ENCODE measurements around the gene PYGM.

PYGM gene

DNA sequence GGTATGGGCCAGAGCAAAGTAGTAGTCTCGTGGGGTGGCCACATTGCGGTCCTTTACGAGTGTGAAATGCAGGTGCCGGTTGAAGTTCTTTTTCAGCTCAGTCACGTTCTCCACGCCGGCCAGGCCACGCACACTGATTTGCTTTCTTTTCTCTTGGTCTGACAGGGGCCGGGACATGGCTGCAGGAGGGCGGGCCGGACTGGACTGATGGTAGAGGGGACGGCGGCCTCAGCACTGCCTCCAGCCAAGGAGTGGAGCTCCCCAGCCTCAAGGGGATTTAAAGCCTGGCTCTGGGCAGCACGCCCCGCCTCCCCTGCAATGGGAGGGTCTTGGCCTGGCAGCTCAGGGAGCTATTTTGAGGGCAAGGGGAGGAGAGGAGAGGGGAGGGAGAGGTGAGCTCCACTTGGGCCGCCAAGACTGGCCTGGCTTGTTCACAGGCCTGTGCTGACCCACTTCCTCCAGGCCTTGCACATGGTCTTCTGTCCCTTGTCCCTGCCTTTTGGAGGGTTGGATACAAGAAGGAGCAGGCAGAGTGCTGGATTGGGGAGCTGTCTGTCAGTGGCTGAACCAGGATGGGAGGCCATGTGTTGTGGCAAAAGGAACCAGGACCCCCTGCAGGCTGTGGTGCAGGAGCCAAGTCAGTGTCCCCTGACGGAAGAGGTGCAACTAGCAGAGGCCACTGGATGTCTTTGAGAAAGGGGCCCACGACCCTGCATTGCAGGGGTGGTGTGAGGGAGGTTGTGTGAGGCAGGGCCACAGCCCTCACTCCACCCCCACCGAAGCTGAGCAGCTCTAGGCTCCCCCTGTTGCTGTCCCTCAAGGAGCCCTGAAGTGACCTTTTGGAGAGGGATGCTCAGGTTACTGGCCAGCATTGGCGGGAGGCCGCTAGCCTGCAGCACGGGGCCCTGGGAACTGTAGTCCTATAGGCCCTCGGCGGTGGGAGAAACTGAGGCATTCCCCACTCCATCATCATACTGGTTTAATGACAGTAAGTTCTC is at the start of gene PYGM:
Gene PYGM, minus strand, starts transcription at position 253 of the 998 bp plus-strand sequence. Its CDS starts 76 bp downstream, at position 177.
- ATAC-seq, result no peak

DNA sequence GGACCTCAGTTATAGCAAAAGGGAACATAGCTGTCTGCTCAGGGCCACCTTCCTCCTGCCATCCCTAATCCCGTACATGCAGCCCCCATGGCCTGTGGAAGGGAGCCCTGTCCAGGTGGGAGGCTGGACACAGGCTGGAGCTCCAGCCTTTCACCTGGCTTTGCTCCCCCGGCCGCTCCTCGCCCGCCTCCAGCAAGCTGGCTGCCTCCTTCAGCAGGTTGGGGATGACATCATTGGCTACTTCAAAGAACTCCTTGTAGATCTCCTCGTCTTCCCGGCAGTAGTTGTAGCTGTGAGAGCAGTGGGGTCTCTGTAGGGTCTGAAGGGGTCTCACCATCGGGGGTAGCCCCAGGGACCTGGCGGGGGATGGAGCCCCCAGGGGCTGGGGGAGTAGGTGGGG is 45.7 kb upstream of the PYGM start:
- no peak for ATAC-seq

DNA sequence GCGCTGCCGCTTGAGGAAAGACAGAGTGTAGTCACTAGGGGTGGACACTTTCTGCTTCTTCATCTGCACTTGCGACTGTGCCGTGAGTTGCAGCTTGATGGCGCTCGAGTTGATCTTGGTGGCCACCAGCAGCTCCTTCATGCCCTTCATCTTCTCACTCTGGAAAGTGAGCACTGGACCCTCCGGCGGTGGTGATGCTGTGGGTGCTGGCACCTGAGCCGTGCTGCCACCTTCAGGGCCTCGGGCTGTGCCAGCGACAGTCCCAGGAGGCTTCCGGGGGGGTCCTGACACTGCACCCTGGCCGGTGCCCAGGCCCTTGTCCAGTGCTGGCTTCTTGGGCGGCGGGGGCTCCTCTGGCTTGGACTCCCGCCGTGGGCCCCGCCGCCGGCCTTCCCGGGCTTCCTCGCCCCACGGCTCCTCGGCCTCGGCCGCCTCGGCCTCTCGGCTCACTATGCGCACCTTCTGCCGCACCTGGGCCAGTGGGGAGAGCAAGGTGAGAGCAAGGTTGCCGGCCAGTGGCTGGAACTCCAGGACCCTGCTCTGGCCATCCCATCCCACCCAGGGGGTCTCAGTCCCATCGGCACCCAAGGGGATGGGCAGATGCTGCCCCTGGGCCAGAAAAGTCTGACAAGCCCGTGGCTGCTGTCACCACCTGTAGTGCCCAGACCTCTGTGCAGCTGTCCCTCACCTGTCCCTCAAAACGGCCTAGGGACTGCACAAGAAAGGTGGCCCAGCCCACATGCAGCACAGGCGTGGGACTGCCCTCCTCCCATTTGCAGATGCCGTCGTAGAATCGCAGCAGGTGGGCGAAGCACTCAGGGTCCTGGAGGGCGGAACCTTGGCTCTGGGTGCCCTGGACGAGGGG is 44.8 kb upstream of the PYGM start:
- ATAC-seq, result no peak

DNA sequence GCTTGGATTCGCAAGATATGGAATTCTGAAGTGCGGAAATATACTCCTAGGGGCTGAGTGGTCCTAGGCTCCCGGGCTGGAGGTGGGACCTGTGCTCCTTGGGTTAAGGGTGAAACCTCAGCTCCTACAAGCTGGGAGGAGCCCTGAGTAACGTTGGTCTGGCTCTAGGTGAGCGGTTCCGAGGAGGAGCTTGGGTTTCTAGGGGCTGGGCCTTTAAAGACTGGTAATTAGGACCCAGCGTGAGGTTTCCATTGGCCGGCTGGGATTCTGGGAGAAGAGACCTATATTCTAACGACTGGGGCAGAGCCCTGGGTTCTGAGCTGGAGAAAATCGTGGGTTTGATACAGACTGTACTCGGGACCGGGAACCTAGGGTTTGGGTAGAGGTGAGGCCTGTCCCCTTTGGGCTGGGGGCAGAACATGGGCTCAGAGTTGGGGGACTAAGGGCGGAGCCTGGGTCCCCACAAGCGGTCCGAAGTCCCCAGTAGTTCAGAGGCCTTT is 44.1 kb upstream of the PYGM start:
- no peak for ATAC-seq

DNA sequence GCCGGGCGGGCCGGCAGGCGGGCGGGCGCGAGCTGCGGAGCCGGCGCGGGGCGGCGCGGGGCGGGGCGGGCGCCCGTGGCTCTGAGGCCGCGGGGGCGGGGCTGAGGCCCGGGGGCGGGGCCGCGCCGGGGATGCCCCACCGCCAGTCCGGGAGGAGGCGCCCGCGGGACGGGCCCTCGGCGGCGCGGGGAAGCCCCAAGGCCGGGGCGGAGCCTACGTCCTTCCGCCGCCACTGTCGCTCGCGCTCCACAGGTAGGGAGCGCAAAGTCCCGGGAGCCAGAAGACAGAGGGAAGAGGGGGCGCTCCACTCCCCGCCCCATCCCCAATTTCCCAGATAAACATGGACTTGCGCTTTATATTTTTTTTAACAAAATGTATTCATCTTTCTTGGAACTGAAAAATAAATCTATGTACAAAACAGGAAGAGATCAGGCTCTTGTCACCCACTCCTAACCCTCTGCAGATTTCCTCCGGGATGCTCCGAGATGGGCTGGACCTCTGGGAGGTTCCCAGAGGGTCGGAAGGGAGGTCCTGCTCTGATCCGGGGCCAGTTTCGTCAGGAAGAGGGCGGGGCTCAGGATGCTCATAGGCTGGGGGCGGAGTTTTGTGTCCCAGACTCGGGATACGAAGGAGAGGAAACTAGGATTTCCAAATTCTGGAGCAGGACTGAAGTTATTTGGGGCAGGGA is 43.5 kb upstream of the PYGM start, which contains the start of gene MAP4K2:
Gene MAP4K2, minus strand, starts transcription at position 57 of the 688 bp plus-strand sequence. CDS start 65 bp downstream, outside the sequence.
- peak; percentile 85 to 88 for ATAC-seq

DNA sequence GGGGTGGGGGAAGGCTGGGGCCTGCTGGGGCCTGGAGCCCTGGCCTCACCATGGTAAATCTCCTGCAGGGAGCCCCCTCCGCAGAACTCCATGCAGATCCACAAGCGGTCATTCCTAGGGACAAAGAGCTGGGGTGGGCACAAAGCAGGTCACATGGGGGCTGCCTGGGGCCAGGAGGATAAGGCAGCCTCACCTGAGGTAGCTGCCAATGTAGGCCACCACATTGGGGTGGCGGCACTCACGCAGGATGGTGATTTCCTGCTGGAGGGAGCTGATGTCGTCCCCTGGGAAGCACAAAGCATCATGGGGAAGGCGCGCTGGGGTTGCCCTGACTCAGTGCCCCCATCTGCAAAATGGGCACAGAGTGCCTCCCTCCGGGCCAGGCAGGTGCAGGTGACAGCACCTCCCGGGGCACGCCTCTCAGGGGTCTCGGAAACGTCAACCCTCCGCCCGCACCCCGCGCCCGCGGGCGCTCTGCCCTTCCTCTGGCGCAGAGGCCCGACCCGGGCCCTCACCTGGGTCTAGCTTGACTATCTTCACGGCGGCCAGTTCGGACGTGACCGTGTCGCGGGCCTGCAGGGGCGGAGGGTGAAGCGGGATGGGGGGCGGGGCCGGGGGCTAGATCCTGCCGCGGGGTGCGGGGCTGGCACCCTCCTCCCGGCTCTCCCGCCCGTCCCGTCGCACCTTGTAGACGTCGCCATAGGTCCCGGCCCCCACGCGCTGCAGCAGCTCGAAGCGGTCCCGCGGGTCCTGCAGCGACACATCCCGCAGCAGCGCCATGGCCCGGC is 42.8 kb upstream of the PYGM start:
- peak; percentile 40 to 47 for ATAC-seq

DNA sequence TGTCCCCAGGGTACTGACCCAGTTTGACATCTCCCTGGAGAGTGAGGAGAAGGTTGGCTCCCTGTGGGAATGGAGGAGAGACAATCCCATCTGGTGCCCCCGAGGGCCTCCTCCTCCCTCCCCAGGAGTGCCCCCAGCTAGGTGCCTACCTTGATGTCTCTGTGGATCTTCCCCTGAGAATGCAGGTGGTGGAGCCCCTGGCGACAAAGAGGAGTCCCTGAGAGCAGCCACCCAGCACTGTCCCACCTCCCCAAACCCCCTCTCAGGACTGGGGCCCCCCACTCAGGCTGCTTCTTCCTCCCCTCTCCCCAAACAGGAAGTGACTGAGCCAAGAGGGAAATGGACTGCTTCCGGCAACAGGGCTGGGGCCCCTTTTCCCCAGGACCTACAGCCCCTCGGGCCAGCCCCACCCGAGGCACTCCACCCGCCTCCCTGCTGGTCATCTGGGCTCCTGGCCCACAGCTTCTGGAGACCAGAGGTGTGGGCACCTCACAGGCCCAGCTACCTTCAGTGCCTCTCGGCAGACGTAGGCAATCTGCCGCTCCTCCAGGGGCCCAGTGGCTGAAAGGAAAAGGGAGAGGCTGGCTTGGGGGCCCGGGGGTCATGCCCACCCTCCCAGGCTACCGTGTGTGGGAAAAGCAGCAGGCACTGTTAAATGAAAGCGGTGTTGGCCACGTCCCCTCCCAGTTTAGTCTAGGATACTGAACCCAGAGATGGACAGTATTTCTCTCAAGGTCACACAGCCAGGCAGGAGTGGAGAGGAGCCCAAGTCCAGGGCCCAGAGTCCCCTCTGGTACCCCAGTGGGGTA is 42.0 kb upstream of the PYGM start:
- no peak for ATAC-seq

DNA sequence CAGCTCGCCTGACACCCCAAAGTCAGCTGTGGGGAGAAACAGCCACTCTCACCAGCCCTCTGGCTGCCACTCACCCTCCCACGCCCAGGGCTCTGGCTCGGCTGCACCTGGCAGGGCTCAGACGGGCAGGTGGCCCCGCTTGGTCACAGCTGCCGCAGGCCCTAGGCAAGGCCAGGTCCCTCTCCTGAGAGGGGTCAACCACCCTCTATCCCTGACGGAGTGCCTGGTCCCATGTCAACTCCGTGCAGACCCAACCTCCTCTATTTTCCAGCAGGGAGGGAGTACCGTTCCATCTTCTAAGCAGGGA is 41.3 kb upstream of the PYGM start:
- ATAC-seq, result no peak

DNA sequence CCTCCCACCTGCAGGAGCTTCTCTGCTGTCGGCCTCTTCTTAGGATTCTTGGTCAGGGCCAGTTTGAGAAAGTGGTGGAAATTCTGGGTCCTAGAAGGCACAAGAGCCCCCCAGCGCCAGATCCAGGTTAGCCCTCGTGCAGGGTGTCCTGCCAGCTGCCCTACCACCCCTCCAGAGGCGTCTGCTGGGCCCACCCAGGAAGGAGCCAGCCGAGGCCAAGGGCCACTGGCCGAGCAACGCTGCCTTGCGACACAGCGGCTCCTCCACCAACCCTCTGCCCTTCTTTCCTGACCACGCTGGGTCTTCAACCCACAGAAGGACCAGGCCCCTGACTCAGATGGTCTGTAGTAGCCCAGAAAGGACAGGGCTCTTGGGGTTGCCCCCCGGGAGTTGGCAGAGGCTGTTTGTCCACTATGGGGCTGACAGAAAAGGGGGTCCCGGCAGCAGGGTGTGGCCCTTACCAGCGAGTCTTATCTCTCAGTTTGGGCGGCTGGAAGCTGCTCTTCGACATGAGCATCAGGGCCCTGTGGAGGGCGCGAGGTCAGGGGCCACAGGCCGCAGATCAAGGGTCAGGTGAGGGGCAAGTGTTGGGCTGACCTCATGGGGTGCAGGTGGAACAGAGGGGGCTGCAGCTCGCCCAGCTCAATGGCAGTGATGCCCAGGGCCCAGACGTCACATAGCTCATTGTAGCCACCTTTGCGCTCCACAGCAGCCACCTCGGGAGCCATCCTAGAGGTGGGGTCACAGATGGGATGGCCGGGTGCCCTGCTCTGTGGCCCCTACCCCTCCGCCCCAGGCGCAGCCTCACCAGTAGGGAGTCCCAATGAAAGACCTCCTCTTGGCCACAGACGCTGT is 40.8 kb upstream of the PYGM start:
- ATAC-seq, result no peak

DNA sequence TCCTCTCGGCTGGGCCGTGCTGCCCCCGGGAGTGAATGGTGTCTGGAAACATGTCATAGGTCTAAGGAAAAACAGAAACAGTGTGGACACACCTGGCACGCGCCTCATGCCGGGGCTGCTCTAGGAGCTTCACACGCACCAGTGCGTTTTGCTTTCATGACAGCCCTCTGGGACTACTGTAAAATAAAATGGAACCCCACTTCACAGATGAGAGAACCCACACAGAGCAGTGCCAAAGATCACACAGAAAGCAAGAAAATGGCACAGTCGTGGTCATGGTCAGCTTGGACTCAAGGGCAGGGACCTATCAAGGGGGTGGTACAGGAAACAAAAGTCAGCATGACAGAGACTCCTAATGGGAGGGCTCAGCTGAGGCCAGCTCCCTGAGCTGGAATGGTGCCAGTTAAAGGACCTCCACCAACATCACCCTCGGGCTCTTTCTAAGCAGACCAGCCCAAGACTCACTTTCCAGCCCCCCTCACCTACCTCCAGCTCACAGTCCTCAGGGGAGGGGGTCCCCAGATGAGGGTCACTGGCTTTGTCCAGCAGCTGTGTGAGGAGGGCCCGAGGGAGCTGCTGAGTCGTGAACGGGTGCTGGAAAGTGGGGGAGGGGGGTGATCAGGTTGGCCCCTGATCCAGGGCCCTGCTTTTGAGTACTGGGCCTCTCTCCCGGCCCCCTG is 40.0 kb upstream of the PYGM start:
- ATAC-seq, result no peak

DNA sequence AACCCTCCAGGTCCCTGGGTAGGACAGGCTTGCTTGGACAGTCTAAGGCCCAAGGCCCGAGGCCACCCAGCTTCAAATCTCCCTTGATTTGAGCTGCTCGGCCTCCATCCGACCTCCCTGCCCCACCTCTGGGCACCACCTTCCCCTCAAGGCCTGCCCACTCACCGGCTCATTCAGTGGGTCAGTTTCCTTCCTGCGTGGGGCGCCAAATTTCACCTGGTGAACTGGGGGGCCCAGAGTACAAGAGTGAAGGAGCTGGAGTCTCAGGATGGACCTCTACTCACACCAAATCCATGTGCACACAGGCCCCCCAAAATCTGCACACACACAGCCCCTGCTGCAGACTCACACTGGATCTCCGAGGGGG is 39.5 kb upstream of the PYGM start:
- no peak for ATAC-seq

DNA sequence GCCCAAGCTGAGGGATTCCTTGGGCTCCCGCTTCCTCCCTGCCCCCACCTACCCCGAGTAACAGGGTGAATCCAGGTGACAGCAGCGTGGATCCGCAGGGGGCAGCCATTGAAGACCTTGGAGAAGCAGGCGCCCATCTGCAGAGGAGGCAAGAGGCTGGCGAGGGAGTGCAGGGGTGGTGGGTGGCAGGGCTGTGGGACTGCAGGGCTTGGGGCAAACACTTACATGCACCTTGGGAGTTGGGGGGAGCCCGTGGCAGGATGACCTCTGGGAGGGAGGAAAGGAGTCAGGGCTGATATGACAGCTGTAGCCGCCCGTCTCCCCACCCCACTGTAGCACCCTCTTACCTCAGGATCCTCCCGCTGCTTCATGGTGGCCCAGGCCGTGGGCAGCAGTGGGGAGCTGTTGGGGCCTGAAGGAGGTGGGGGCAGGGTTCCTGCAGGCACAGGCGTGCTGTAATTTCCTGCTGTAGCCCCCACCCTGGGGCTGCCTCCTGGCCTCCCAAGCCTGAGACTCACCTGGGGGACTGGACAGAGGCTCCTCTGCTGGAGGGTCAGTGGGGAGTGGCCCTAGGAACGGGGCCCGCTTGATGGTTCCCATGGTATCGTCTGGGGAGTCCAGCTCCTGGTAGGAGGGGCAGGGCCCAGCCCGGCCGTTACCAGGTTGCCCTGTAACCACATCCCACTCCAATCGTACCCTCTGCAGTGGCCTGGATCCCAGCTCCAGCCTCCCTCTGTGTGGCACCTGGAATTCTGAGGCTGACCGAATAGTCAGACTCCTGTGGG is 37.2 kb upstream of the PYGM start:
- no peak for ATAC-seq

DNA sequence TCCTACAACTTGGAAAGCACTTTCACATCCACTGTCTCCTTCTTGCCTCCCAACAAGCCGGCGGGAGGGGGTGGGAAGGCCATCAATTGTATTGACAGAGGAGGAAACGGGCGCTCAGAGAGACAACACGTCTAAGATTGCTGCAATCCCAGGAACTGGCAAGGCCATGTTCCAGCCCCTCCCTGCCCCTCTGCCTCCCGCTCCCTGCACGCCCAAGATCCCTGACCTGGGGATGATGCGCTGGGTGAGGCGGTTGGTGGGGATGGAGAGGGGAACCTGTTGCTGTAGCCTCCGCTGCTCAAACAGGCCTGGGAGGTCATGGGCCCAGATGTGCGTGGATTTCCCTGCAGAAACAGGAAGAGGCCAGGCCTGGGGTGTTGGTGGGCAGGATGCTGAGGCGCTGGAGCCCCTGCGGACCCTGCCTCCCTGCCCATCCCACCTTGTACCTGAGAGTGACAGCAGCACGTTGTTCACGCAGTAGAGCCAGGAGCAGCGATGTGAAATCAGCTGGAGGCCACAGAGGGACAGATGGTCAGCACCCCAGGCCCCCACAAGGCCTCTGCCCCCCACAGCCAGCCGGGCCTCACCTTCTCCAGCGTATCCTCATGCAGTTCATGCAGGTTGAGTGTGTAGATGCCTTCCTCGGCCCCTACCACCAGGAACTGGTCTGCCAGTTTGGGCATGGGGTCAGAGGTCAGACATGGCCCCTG is 36.4 kb upstream of the PYGM start:
- no peak for ATAC-seq

DNA sequence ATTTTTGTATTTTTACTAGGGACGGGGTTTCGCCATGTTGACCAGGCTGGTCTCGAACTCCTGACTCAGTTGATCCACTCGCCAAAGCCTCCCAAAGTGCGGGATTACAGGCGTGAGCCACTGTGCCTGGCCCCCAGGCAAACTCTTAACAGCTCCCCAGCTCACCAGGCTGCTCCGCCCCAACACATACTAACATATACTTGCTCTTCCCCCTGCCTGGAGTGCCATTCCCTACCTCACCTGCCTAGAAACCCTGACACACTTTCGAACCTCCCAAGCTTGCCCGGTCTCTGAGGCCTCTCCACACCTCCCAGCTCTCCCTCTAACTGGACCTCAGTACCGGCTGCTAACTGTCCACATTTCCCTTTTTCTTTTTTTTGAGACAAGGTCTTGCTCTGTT is 34.8 kb upstream of the PYGM start:
- no peak for ATAC-seq

DNA sequence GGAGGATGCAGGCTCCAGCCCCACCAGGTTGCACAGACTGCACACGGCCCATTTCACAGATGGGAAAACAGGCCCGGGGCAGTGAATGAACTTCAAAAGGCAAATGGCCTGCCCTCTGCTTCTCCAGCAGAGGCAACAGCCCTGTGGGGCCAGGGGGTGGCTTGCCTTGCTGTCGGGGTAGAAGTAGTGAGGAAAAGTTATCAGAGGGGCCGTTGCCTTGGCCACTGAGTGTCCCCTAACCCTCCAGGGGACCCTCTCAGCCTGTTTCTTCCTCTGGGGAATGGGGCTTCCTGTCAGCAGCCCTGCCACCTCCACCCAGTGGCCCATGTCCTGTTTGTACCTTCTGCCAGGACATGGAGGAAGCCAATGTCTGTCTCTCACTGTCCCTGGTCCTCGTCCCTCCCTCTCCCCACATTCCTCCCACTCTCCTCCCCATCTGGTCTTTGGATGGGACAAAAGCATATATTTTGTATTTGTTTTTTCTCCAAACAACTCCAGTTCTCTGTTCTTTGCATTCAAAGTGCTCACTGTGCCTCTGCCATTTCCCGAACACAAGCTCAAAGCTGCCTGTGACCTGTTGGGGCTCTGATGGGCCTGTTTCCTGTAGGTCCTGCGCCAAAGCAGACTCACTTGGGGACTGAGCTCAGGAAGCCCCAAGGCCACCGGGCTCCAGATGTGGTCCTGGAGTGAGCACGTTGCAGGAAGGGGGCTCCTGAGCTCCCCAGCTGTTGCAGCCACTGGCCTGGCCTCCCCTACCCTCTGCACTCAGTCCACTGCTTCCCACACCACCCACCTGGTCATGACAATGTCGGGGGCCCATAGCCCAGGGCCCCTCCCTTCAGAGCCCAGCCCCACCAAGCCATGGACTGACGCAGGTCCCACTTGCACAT is 33.7 kb upstream of the PYGM start:
- ATAC-seq, result no peak

DNA sequence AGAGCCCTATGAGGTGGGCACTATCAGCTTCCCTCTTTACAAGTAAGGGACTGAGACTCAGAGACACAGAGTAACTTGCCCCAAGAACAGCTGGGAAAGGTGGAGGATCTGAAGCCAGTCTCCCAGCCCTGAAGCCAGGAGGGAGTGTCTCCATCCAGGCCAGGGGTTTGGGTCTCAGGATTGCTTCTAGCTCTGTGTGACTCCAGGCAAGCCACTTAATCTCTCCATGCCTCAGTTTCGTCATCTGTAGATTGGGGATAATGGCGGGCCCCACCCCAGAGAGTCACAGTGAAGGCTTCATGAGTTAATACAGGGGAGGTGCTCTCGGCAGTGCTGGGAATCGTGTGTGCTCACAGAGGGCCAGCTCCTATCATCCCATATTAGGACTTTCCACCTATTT is 32.7 kb upstream of the PYGM start:
- ATAC-seq, result no peak

DNA sequence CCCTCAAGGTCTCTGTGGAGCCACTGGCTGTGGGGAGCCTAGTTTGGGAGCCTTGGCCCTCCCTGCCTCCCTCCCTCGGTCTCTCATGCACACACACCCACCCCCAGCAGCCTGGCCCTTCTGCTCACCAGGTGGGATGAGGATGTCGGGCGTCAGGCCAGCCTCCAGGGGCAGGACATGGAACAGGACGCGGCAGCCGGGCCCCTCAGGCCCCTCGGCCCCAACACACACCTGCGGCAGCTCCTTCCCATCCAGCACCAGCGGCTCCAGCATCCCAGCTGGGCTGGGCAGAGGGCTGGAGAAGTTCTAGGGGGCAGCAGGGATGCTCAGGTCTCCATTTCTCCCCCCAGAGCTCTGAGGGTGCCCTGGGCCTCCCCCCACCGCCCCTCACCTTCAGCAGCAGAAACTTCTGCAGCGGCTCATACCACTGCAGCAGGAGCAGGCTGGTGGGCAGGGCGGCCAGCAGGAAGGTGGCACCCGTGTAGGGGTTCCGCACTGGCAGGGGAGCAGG is 32.1 kb upstream of the PYGM start:
- no peak for ATAC-seq

Measured in activated CD4-positive, CD25-positive, alpha-beta regulatory T cell treated with anti-CD3 and anti-CD28 coated beads, Interleukin-2, amount 50 U/mL, for 24 hours (primary cell).